ENCODE data around the gene PROB1. TPM values are rescaled to one million over a fixed set of nuclear protein-coding genes. Genes with fewer than 3 reads are reported as not detected.

PROB1 gene
- total RNA-seq, 1 donor = 0.99 TPM

- H3K4me3 ChIP-seq (ENCODE audit: low read depth, low read length) = no peak overlapping the region
- TF ChIP-seq CTCF (IDR thresholded peaks at IDR 0.05; ENCODE audit: insufficient read depth, low read length) = no peak
- DNase-seq (ENCODE audit: low read depth) = no peak
Measured at GRCh38 chr5:139431706-139432105, 36.8 kb upstream of the PROB1 start.

- DNase-seq (ENCODE audit: low read depth) = no peak
- H3K4me3 ChIP-seq (ENCODE audit: low read depth, low read length) = no peak overlapping the region
- no peak for TF ChIP-seq CTCF (IDR thresholded peaks at IDR 0.05; ENCODE audit: insufficient read depth, low read length)
Measured at GRCh38 chr5:139430015-139430414, 35.1 kb upstream of the PROB1 start.

- no peak for DNase-seq (ENCODE audit: low read depth)
- H3K4me3 ChIP-seq (ENCODE audit: low read depth, low read length) = no peak overlapping the region
- TF ChIP-seq CTCF (IDR thresholded peaks at IDR 0.05; ENCODE audit: insufficient read depth, low read length) = no peak
Measured at GRCh38 chr5:139426203-139426885, 31.4 kb upstream of the PROB1 start.

- no peak overlapping the region for H3K4me3 ChIP-seq (ENCODE audit: low read depth, low read length)
- TF ChIP-seq CTCF (IDR thresholded peaks at IDR 0.05; ENCODE audit: insufficient read depth, low read length) = no peak
- no peak for DNase-seq (ENCODE audit: low read depth)
Measured at GRCh38 chr5:139425497-139425896, 30.6 kb upstream of the PROB1 start.

GRCh38 chr5:139422307-139422893, 27.5 kb upstream of the PROB1 start:
- H3K4me3 ChIP-seq (ENCODE audit: low read depth, low read length) = no peak overlapping the region
- DNase-seq (ENCODE audit: low read depth) = peak; percentile 83
- TF ChIP-seq CTCF (IDR thresholded peaks at IDR 0.05; ENCODE audit: insufficient read depth, low read length) = peak; percentile 83

GRCh38 chr5:139419226-139420192, 24.6 kb upstream of the PROB1 start:
- DNase-seq (ENCODE audit: low read depth) = no peak
- H3K4me3 ChIP-seq (ENCODE audit: low read depth, low read length) = no peak overlapping the region
- no peak for TF ChIP-seq CTCF (IDR thresholded peaks at IDR 0.05; ENCODE audit: insufficient read depth, low read length)

Measured in fibroblast of the aortic adventitia (primary cell).